K562 (cell line): ENCODE measurements around the gene TP53BP2. TPM values are rescaled to one million over a fixed set of nuclear protein-coding genes. Genes with fewer than 3 reads are reported as not detected.
A peak's percentile ranks its signal among the peaks of the same experiment; 100 is the strongest.

ENCODE experiments used
- ATAC-seq: fragments of 200-7000 bp; cut with Tn5 transposase; 3 replicates; pipeline ENCODE4 v1.9.1; 2020; ENCODE audit warnings: moderate library complexity
- BruUV-seq: library from RNA; stranded (reverse); fragments of 400-500 nt; replicated peaks from 2 replicates; lab custom pipeline; 2021; lab: Mats Ljungman, UMichigan
- CTCF ChIA-PET: fragments of 300-600 bp; formaldehyde crosslinking; extraction: SDS; loops from one replicate; lab custom pipeline; 2021; ENCODE audit warnings: low intra/inter-chr PET ratio; lab: Yijun Ruan, JAX
- POLR2A ChIA-PET: fragments of 300-600, 350-650 bp; sonication (Branson Sonifier 250); formaldehyde crosslinking; extraction: SDS; loops from one replicate; lab custom pipeline; 2021; ENCODE audit warnings: antibody characterized with exemption, inconsistent platforms; lab: Yijun Ruan, JAX
- DNase-seq, 4 experiments: peaks; one replicate each; pipeline versions ENCODE4 v3.0.0 to v3.0.0-alpha.2; 2011 to 2018; ENCODE audit warnings: low spot score in 3 of 4, mixed read lengths in 3 of 4; ENCODE audit errors: extremely low read depth in 1 of 4
- FAIRE-seq: peaks from 2 replicates; lab custom pipeline; 2011; peaks lifted over from hg19 to GRCh38; lab: Jason Lieb, UNC
- H2AFZ ChIP-seq: 2 replicates; pipeline ENCODE4 v1.6.0; 2011; ENCODE audit warnings: low read depth, low read length, control low read depth, inconsistent platforms
- H3K27ac ChIP-seq: fragments of 200-600 bp; 3 replicates; pipeline ENCODE4 v1.8.0; 2011; ENCODE audit warnings: low read depth, mild to moderate bottlenecking, control low read depth, inconsistent platforms, low read length, moderate library complexity, mixed read lengths; ENCODE audit errors: extremely low read depth
- H3K27me3 ChIP-seq, 2 experiments: fragments of 300-600 bp in 1 of 2; 2 replicates in 1 of 2; 3 replicates in 1 of 2; pipeline versions ENCODE4 v1.6.0 to v1.8.0; 2011; ENCODE audit warnings: inconsistent platforms in 2 of 2, low read length in 2 of 2, mild to moderate bottlenecking in 1 of 2, mixed read lengths in 1 of 2, moderate library complexity in 1 of 2; ENCODE audit not compliant: control insufficient read depth in 2 of 2, insufficient read depth in 2 of 2
- H3K36me3 ChIP-seq: fragments of 300-600 bp; 3 replicates; pipeline ENCODE4 v1.8.0; 2011; ENCODE audit warnings: mild to moderate bottlenecking, low read length, inconsistent platforms; ENCODE audit not compliant: control insufficient read depth, insufficient read depth
- H3K4me1 ChIP-seq, 2 experiments: fragments of 200-600 bp in 1 of 2; replicated peaks in 1 of 2; 2 replicates in 1 of 2; 3 replicates in 1 of 2; pipeline versions ENCODE4 v1.5.1 to v1.8.0; 2011; ENCODE audit warnings: inconsistent platforms in 2 of 2, low read length in 2 of 2, mild to moderate bottlenecking in 1 of 2, mixed read lengths in 1 of 2, moderate library complexity in 1 of 2; ENCODE audit not compliant: control insufficient read depth in 2 of 2, insufficient read depth in 2 of 2
- H3K4me2 ChIP-seq: 2 replicates; pipeline ENCODE4 v1.6.1; 2011; ENCODE audit warnings: low read length, control low read depth, inconsistent platforms, mixed read lengths; ENCODE audit not compliant: insufficient read depth
- H3K4me3 ChIP-seq: fragments of 200-600 bp; sonication (generic), shearing (Covaris generic); 2 replicates; pipeline ENCODE4 v1.5.1; 2016; ENCODE audit warnings: control low read depth, inconsistent platforms
- H3K79me2 ChIP-seq: fragments of 200-600 bp; 3 replicates; pipeline ENCODE4 v1.8.0; 2011; ENCODE audit warnings: low read length, inconsistent platforms; ENCODE audit not compliant: control insufficient read depth, insufficient read depth
- H3K9ac ChIP-seq, 2 experiments: 2 replicates each; pipeline versions ENCODE4 v1.6.0 to v1.6.1; 2011; ENCODE audit warnings: low read depth in 2 of 2, low read length in 2 of 2, control low read depth in 1 of 2, inconsistent platforms in 1 of 2, mild to moderate bottlenecking in 1 of 2, mixed read lengths in 1 of 2; ENCODE audit not compliant: insufficient read depth in 1 of 2
- H3K9me1 ChIP-seq: one replicate; pipeline ENCODE4 v1.6.0; 2011; ENCODE audit warnings: inconsistent platforms, mild to moderate bottlenecking, low read length, moderate library complexity; ENCODE audit not compliant: control insufficient read depth, insufficient read depth
- H3K9me3 ChIP-seq: replicated peaks from 2 replicates; pipeline ENCODE4 v1.5.1; 2011; ENCODE audit warnings: low read depth, low read length, inconsistent platforms; ENCODE audit not compliant: control insufficient read depth, insufficient read depth
- H4K20me1 ChIP-seq: replicated peaks from 2 replicates; pipeline ENCODE4 v1.6.1; 2011; ENCODE audit warnings: low read length, inconsistent platforms, mixed read lengths; ENCODE audit not compliant: control insufficient read depth, insufficient read depth
- COPS2 ChIP-seq: fragments of 450-650 bp; conservative IDR thresholded peaks from 2 replicates; pipeline ENCODE4 v1.6.1; 2016; ENCODE audit warnings: mild to moderate bottlenecking, moderate library complexity
- DPF2 ChIP-seq: fragments of 450-650 bp; IDR thresholded peaks from 2 replicates; pipeline ENCODE4 v1.6.1; 2016
- EGR1 ChIP-seq: fragments of 450-650 bp; conservative IDR thresholded peaks from 2 replicates; pipeline ENCODE4 v1.6.1; 2017; ENCODE audit warnings: mild to moderate bottlenecking
- FOXK2 ChIP-seq, 2 experiments: fragments of 450-650 bp; IDR thresholded peaks in 1 of 2; conservative IDR thresholded peaks in 1 of 2; 2 replicates each; pipeline ENCODE4 v1.6.1; 2016; ENCODE audit warnings: low read depth in 2 of 2, mild to moderate bottlenecking in 1 of 2
- HOMEZ ChIP-seq: fragments of 250-450 bp; sonication (Bioruptor Pico); IDR thresholded peaks from 2 replicates; pipeline ENCODE4 v1.4.0; 2020; ENCODE audit warnings: mild to moderate bottlenecking, moderate library complexity
- PML ChIP-seq: IDR thresholded peaks from 2 replicates; pipeline ENCODE4 v1.6.1; 2012; ENCODE audit warnings: low read length, inconsistent platforms
- SAFB2 ChIP-seq: fragments of 200-400 bp; formaldehyde crosslinking; IDR thresholded peaks from 2 replicates; pipeline ENCODE4 v1.6.1; 2018; ENCODE audit warnings: borderline replicate concordance, low read length, low read depth, moderate library complexity; ENCODE audit not compliant: severe bottlenecking
- ZBTB40 ChIP-seq, 2 experiments: fragments of 450-650 bp in 1 of 2; sonication (generic) in 1 of 2; formaldehyde crosslinking in 1 of 2; IDR thresholded peaks; 2 replicates each; pipeline versions ENCODE4 v1.7.1 to v1.9.0; 2016 to 2022; ENCODE audit warnings: inconsistent platforms in 1 of 2, mild to moderate bottlenecking in 1 of 2, missing genetic modification reagents in 1 of 2
- ZNF165 ChIP-seq: fragments of 250-450 bp; sonication (Bioruptor Pico); IDR thresholded peaks from 2 replicates; pipeline ENCODE4 v1.4.0; 2020; ENCODE audit warnings: borderline replicate concordance
- ZNF584 ChIP-seq: fragments of 200-800 bp; sonication (Bioruptor generic); IDR thresholded peaks from 2 replicates; pipeline ENCODE4 v1.6.1; 2016; ENCODE audit warnings: low read depth, mild to moderate bottlenecking, missing genetic modification characterization, missing compliant biosample characterization
- ZNF766 ChIP-seq: fragments of 200-800 bp; sonication (Bioruptor generic); conservative IDR thresholded peaks from 2 replicates; pipeline ENCODE4 v1.6.1; 2016; ENCODE audit warnings: missing genetic modification characterization, missing compliant biosample characterization
- WGBS: fragments of 100-300 bp; shearing (Covaris generic); methylation state at CpG from one replicate; pipeline ENCODE4 v1.1.6; 2016; ENCODE audit warnings: low coverage, mixed read lengths; ENCODE audit not compliant: insufficient coverage; ENCODE audit errors: missing lambda C conversion rate; 5-methylcytosine and 5-hydroxymethylcytosine counted together
- in situ Hi-C: fragments of 300-500 bp; cut with MboI; formaldehyde crosslinking; loops from 4 replicates; pipeline ENCODE4 v1.15.0; 2018; ENCODE audit warnings: inconsistent platforms, mixed read lengths
- intact Hi-C: fragments of 100-400 bp; cut with micrococcal nuclease; formaldehyde crosslinking; loops from 2 replicates; pipeline ENCODE4 v1.14.2; 2022
- polyA plus RNA-seq, 8 experiments: library from polyadenylated mRNA; depleted of rRNA in 4 of 8; stranded (reverse) in 5 of 8; unstranded in 3 of 8; fragments of >200 nt; fragmentation: Nextera tagmentation in 2 of 8; fragmentation: Illumina TruSeq in 1 of 8; extraction: Ambion mirVana in 2 of 8; extraction: Trizol in 1 of 8; gene quantifications; 2 replicates each; pipeline versions ENCODE4 v1.2.1 to v1.2.3, GENCODE V29; 2011 to 2014; ENCODE audit warnings: inconsistent platforms in 1 of 8, missing spikeins in 1 of 8
- total RNA-seq, 7 experiments: library from RNA; depleted of rRNA in 6 of 7; stranded (reverse); fragments of >200 nt in 6 of 7; fragmentation: Illumina TruSeq in 2 of 7; extraction: Trizol in 2 of 7; gene quantifications; 2 replicates each; pipeline versions ENCODE4 v1.2.1 to v1.2.3, GENCODE V29; 2011 to 2021; ENCODE audit warnings: low replicate concordance in 1 of 7

Gene TP53BP2
- total and polyA plus RNA-seq, 9 of the 15 experiments (the other 6 are each of a cell fraction or from before 2014, with no cell fraction given) = 17.0 to 69.6 (median 40.1) TPM

- Histone ChIP-seq H3K4me3 (no peak overlapping the region), H3K9ac (no peak overlapping the region), H3K36me3 (peaks cover 10% of the 10 kb centered on the region; the same call in 1 of the 3 replicates), H4K20me1 (peaks cover 63% of the 10 kb centered on the region), H2AFZ (no peak overlapping the region), H3K9me1 (no peaks in the 10 kb centered on the region), H3K79me2 (peaks cover 97% of the 10 kb centered on the region), H3K27me3 (no peaks in the 10 kb centered on the region), H3K4me1 (peaks cover 15 to 64% of the 10 kb centered on the region in 2 experiments), H3K9me3 (no peaks in the 10 kb centered on the region), H3K4me2 (peak overlapping the region; percentile 20; the same call in 1 of the 2 replicates), H3K27ac (no peak overlapping the region; the same call in 1 of the 3 replicates)
- intact Hi-C loops = no loop called here
- CTCF ChIA-PET = no interaction called here
- ATAC-seq (0 out of 3 replicates have a peak, but pooled peaks have one; percentile 4), DNase-seq (no peak), FAIRE-seq (peak; percentile 52)
- WGBS = 54% methylated on average over 3 of the region's 3 CpGs
- no TSS peak for BruUV-seq
- in situ Hi-C loops = no loop called here
- POLR2A ChIA-PET = interaction anchor here (2.0 to 4.2 kb wide), 3 partner anchors 10 to 12 kb away, joined by 8 to 22 read pairs (median 19); partner anchors contain the start of gene TP53BP2
- TF ChIP-seq SAFB2 = no peak
- TF ChIP-seq PML = no peak; the same call in 1 of the 2 replicates
- peak; percentile 9; the same call in 1 of the 2 replicates for TF ChIP-seq ZBTB40 (IDR thresholded peaks at IDR 0.05)
- TF ChIP-seq ZBTB40 (CRISPR knock-in tag; IDR thresholded peaks at IDR 0.05) = no peak
- TF ChIP-seq FOXK2 (conservative IDR thresholded peaks at IDR 0.05 in 1 of 2, IDR thresholded peaks at IDR 0.05 in 1 of 2; ENCODE audit: low read depth in 2 of 2) = 0 out of 4 replicates have a peak, but pooled peaks of 1 of the 2 experiments have one; percentile 32
- no peak for TF ChIP-seq ZNF165 (CRISPR knock-in tag)
- TF ChIP-seq DPF2 = 0 out of 2 replicates have a peak, but pooled peaks have one; percentile 21
- TF ChIP-seq COPS2 = no peak
- TF ChIP-seq ZNF584 (CRISPR knock-in tag) = no peak
- no peak for TF ChIP-seq HOMEZ (CRISPR knock-in tag)
- TF ChIP-seq EGR1 = peak; percentile 16; the same call in 1 of the 2 replicates
- no peak for TF ChIP-seq ZNF766
Measured at GRCh38 chr1:223834660-223835263, 11.0 kb downstream of the TP53BP2 start.
